ENCODE measurements around the gene ITGB2.
A peak's percentile ranks its signal among the peaks of the same experiment; 100 is the strongest.

Gene ITGB2

DNA sequence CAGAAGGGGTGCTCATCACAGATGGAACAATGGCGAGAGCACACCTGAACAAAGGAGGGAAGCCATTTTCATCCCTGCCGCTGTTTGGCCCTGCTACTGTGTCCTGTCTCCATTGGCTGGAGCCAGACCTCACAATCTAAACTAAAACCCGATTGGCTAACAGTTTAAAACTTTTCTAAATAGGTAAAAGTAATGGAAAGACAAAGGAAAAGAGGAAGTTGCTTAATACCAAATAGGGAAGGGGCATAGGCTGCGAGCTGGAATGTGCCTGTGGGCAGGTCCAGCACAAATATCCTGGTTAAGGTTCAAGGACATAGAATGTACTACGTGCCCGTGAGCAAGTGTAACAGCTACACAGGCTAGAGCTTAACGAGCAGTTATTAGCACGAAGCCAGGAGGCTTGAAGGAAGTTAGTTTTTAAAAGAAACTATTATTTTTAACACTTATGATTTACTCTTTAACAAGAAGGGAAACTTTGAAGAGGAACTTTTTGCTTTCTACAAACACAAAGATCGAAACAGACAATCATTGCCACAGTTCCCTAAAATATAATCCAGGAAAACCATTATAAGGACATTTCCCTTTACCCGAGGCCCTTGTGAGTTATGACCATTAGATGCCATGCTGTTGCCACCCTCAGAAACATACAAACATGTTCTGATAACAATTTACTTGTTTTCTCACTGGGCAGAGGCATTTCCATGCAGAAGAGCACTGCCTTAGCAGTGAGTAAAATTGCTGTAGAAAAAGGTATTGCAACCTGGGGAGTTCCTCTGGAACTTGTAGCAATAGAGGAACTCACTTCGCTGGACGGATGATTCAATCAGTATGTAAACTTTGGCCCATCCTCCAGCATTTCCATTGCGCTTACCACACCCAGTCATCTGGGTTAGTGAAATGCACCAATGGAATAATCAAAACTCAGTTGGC, 42.4 kb downstream of the ITGB2 start:
- no peak overlapping the region for H3K4me3 ChIP-seq (ENCODE audit: control insufficient read depth, low read depth, low read length)
- TF ChIP-seq, protein P1, sequence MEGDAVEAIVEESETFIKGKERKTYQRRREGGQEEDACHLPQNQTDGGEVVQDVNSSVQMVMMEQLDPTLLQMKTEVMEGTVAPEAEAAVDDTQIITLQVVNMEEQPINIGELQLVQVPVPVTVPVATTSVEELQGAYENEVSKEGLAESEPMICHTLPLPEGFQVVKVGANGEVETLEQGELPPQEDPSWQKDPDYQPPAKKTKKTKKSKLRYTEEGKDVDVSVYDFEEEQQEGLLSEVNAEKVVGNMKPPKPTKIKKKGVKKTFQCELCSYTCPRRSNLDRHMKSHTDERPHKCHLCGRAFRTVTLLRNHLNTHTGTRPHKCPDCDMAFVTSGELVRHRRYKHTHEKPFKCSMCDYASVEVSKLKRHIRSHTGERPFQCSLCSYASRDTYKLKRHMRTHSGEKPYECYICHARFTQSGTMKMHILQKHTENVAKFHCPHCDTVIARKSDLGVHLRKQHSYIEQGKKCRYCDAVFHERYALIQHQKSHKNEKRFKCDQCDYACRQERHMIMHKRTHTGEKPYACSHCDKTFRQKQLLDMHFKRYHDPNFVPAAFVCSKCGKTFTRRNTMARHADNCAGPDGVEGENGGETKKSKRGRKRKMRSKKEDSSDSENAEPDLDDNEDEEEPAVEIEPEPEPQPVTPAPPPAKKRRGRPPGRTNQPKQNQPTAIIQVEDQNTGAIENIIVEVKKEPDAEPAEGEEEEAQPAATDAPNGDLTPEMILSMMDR (IDR thresholded peaks at IDR 0.05; ENCODE audit: control insufficient read depth, insufficient read depth, low read depth, low read length, missing control alignments), result no peak
- DNase-seq (ENCODE audit: low read depth), result no peak

DNA sequence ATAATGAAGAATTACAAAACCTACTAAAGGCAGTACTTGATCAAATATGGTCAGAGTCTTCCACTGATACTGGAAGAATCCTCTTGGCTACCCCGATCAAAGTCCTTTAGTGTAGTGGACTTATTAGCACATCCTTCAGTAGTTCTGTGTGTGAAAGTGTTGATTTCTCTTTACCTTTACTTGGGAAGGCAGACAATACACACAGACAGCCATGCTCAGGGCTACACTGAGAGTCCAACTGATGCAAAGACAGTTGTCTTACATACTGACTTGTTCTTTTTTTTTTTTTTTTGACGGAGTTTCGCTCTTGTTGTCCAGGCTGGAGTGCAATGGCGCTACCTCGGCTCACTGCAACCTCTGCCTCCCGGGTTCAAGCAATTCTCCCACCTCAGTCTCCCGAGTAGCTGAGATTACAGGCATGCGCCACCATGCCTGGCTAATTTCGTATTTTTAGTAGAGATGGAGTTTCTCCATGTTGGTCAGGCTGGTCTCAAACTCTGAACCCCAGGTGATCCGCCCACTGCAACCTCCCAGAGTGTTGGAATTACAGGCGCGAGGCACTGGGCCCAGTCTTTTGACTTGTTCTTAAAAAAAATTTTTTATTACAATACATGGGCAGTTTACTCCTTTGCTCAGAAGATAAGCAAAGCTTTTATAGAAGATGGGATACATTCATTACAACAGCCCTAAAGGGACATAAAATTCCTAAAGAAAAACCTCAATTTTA, 43.7 kb downstream of the ITGB2 start:
- TF ChIP-seq, protein P1 (IDR thresholded peaks at IDR 0.05; ENCODE audit: control insufficient read depth, insufficient read depth, low read depth, low read length, missing control alignments), result no peak
- H3K4me3 ChIP-seq (ENCODE audit: control insufficient read depth, low read depth, low read length), result no peak overlapping the region
- no peak for DNase-seq (ENCODE audit: low read depth)

DNA sequence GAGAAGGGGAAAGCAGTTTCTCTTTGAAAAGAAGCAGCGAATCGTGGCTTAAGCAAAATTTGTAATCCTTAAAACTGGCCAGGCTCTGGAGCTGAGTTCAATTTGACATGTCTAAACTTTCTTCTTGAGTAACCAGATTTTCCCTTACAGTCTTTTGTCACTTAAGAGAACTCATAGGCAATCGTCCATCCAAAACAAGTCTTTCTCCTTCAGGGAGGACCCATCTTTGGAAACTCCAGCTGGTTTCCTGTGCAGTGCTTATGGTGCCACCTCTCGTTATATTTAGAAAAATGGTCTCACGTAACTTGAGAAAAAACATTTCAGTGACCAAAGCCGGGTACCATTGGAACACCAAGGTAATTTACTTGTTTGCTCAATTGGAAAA, 45.4 kb downstream of the ITGB2 start:
- TF ChIP-seq, protein P1 (IDR thresholded peaks at IDR 0.05; ENCODE audit: control insufficient read depth, insufficient read depth, low read depth, low read length, missing control alignments), result peak; percentile 31
- peak overlapping the region; percentile 41 for H3K4me3 ChIP-seq (ENCODE audit: control insufficient read depth, low read depth, low read length)
- DNase-seq (ENCODE audit: low read depth), result no peak

DNA sequence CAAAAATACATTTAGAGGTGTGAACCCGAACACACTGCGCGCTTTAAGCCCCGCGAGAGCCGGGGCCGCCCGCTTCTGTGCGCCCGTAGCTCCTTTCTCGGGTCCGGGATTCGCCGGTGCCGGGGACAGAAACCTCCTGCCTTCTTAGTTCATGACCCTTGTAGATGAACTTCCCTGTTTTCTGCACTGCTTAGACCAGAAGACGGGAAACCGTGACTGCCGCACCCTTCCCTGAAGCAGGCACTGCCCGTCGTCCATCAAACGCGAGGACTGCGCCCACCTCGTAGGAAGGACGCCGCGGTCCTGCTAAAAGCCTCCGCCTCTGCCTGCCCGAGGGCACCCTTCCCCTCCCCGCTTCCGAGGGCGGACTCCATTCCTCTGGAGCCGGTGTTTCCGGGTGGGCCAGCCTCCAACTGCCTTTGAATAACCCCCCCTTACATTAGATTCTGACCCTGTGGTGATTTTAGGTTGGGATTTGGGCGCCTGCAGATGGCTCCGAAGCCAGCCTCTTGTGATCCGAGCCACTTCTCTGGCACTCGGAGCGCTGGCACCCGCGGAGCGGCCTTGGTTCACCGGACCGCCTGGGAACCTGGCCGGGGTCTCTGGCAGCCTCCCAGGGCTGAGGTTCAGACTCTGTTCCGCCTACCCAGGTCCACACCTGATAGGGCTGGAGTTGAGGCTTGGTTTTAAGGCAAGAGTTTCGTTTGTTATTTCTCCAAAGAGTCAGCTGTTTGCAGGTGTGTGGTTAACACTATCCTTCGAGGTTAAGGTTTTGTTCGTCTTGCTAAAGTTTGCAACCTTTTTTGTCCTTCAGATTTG, 46.0 kb downstream of the ITGB2 start:
- TF ChIP-seq, protein P1 (IDR thresholded peaks at IDR 0.05; ENCODE audit: control insufficient read depth, insufficient read depth, low read depth, low read length, missing control alignments), result no peak
- H3K4me3 ChIP-seq (ENCODE audit: control insufficient read depth, low read depth, low read length), result peak overlapping the region; percentile 41
- DNase-seq (ENCODE audit: low read depth), result no peak

DNA sequence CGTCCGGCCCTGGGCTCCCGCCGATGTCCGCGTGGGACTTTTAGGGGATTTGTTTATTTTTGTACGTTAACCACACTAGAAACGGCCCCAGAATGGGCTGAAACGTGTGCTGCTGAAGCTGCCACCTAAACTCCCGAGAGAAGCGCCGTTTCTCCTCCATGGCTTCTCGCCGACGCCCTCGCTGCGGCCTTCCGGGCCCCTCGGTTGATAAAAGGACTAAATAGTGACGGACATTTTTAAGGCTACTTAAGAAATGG, 46.5 kb downstream of the ITGB2 start:
- DNase-seq (ENCODE audit: low read depth), result no peak
- TF ChIP-seq, protein P1 (IDR thresholded peaks at IDR 0.05; ENCODE audit: control insufficient read depth, insufficient read depth, low read depth, low read length, missing control alignments), result no peak
- H3K4me3 ChIP-seq (ENCODE audit: control insufficient read depth, low read depth, low read length), result peak overlapping the region; percentile 41
